HG02938 (cell line): ENCODE measurements around the gene DCP2.

Source experiments
- ATAC-seq: cut with Tn5 transposase; IDR thresholded peaks from one replicate; pipeline ENCODE4 v1.9.1; 2021; ENCODE audit warnings: mild to moderate bottlenecking, moderate library complexity; ENCODE audit not compliant: unreplicated experiment

The DCP2 gene

GRCh38 chr5:112965733-112966306 lies 10.8 kb upstream of the DCP2 start:
- no peak for ATAC-seq

DNA sequence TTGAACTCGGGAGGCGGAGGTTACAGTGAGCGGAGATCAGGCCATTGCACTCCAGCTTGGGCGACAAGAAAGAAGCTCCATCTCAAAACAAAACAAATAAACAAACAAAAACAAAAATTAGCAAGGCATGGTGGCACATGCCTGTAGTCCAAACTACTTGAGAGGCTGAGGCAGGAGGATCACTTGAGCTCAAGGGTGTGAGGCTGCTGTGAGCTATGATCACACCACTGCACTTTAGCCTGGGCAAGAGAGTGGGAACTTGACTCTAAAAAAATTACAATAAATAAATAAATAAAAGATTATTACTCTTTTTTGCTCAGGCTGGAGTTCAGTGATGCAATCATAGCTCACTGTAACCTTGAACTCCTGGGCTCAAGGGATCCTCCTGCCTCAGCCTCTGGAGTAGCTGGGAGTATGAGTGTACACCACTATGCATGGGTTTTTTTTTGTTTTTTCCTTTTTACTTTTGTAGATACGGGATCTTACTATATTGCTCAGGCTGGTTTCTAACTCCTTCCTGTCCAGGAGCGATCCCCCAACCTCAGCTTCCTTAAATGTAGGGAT lies 9.0 kb upstream of the DCP2 start:
- ATAC-seq, result no peak

DNA sequence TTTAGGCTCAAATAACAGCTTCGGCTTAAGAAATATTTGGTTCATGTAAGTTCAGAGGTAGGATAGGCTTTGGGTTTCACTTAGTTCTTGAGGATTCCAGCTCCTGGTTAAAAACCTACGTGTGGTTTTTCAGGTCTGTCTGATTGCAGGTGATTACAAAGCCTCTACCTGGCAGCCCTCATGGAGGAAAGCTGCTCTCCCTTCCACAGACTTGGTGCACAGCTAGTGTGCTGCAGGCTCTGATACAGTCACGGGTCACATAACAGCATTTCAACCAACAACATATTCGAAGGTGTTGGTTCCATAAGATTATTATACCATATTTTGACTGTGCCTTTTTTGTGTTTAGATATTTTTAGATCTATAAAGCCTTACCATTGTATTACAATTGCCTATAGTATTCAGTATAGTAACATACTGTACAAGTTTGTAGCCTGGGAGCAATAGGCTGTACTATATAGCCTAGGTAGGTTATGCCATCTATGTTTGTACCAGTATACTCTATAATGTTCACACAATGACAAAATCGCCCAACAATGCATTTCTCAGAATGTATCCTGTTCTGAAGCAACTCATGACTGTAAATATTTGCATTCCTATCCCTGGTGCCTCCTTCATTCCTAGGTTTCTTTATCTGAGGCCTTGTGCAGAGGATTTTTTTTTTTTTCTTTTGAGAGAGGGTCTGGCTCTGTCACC lies 8.0 kb upstream of the DCP2 start:
- no peak for ATAC-seq

DNA sequence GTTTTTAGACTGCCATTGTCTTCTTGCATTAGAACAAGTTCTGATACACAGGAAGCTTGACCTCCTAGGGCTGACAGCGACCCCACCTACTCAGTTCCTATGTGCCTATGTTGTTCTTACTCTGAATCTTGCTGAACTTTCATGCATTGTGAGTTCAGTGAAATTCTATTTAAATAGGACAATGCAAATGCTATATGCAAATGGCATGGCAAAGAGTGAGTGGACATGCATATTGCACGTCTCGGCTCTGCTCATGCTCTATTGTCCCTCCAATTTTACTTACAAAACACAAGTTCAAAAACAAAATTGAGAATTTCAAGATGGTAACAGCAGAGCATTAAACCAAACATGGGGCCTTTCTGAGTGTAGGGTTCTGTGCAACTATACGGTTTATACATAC lies 5.3 kb upstream of the DCP2 start:
- no peak for ATAC-seq

DNA sequence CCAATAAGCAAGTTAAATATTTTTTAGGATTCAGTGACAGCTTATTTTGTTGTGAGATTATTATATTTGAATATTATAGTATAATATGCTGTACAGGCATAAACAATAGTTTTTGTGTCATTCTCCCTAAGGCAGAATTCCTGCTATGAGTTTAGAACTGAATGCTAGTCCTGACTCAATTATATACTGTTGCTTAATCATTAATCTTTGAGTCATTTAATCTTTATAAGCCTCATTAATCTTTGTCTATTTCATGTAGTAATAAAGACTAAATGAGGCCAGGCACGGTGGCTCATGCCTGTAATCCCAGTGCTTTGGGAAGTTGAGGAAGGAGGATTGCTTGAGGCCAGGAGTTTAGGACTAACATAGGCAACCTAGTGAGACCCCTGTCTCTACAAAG lies 3.6 kb upstream of the DCP2 start:
- no peak for ATAC-seq

GRCh38 chr5:112973904-112974303 lies 2.7 kb upstream of the DCP2 start:
- ATAC-seq, result no peak

GRCh38 chr5:112974901-112975300 lies 1.7 kb upstream of the DCP2 start:
- no peak for ATAC-seq

GRCh38 chr5:112975721-112976431 lies 722 bp upstream of the DCP2 start:
- ATAC-seq, result peak; percentile 27

GRCh38 chr5:112977440-112977861 lies 853 bp downstream of the DCP2 start:
- no peak for ATAC-seq

- ATAC-seq, result no peak
Measured at GRCh38 chr5:112978836-112979235, 2.2 kb downstream of the DCP2 start.

DNA sequence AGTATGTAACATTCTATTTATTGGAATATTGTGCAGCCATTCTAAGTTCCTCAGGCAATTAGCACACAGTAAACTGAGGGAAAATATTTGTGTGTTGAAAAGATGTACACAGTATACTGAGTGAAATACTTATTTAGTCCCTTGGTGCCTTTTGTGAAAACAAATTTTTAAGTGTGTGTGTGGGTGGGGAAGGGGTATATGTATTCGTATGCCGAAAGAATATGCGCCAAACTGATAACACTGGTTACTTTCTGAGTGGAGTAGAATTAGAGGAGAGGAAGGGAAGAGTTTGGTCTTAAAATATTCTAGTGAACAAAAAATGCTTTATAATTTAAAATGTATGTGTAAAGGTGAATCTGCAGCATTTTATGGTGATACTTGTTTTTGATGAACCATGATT lies 3.1 kb downstream of the DCP2 start:
- no peak for ATAC-seq

GRCh38 chr5:112983363-112983762 lies 6.8 kb downstream of the DCP2 start:
- ATAC-seq, result no peak

DNA sequence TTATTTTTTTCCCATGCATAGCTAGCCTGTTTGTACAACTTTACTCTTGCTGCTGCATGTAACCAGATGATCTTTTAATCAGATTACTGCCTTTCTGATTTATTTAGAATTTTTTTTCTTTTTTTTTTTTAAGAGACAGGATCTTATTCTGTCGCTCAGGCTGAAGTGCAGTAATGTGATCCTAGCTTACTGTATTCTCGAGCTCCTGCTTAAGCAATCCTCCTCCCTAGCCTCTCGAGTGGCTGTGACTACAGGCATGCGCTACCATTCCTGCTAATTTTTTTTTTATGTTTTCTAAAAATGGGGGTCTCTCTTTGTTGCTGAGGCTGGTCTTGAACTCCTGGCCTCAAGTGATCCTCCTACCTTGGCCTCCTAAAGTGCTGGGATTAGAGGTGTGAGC lies 9.6 kb downstream of the DCP2 start:
- ATAC-seq, result no peak

DNA sequence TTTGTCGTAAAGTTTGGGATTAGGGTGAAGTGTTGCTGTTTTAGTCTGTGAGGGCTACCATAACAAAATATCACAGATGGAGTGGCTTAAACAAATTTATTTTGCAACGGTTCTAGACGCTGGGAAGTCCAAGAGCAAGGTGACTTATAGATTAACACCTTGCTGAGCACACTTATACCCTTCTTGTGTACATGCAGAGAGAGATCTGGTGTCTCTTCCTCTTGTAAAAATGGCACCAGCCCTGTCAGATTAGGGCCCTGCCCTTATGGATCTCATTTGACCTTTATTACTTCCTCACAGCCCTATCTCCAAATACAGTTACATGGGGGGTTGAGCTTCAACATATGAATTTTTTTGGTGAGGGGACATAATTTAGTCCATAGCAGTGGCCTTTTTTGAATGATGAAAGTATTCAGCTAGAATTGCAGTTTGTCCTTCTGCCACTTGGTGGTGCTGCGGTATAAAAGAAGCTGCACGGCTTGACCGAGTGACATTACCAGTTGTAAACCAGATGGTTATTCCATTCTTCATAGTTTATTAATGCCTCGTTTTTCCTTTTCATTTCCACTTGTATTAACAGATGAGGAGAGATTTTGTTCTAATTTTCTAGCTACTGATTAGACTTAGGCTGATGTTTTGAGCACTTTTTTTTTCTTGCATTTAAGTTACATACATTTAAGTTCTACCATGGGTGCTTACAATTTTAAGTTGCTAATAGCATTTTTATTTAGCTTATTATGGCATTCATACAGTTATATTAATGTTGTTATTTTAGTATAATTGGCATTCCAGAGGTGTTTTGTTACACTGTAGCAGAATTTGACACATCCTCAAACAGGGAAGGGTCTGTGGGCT lies 19.4 kb downstream of the DCP2 start:
- ATAC-seq, result peak; percentile 82

DNA sequence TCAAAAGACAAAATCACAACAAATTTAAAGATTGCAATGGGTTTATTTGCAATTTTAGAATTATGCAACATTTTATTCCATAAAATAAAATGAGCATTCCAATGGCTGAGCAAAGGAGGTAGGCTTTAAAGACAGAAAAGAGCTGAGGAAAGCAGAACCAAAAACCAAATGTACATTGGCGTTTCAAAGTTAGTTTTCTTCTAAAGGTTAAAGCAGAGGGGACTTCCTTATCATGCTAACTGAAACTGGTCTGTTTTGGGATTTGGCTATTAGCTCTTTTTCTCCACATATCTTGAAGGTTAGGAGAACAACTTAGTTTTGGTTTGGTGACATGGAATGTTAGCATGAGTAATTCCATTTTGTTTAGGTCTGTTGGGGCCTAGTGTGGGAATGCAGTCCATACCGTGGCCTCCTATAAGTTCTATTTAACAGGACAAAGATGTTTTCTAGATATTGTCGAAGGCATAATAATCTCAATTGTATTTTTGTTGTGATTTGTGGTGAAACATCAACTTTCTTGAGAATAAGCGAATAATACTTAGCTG lies 20.3 kb downstream of the DCP2 start:
- no peak for ATAC-seq

GRCh38 chr5:112998296-112998695 lies 21.7 kb downstream of the DCP2 start:
- ATAC-seq, result no peak

- no peak for ATAC-seq
Measured at GRCh38 chr5:113000466-113000865, 23.9 kb downstream of the DCP2 start.

DNA sequence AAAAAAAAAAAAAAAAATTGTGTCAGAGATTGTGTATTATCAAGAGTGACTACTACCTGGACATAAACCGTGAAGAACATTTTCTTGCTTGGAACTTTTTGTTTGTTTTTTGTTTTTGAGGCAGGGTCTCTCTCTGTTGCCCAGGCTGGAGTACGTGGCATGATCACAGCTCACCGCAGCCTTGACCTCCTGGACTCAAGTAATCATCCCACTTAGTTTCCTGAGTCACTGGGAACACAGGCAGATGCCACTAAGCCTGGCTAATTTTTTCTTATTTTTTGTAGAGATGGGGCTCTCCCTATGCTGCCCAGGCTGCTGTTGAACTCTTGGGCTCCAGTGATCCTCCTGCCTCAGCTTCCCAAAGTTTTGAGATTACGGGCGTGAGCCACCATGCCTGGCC lies 25.8 kb downstream of the DCP2 start:
- ATAC-seq, result no peak

DNA sequence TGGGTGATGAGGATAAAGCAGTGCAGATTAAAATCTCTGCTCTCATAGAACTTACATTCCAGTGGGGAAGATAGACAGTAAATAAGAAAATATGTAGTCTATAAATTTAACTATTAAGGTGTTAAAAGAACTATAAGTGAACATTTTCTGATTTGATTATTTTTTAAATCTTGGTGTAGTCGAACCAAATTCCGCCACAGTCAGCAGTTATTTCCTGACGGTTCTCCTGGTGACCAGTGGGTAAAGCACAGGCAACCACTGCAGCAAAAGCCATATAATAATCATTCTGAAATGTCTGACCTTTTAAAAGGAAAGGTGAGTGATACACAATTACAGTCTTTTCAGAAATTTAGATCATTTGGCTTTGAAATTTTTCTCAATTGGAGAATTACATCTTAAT lies 27.2 kb downstream of the DCP2 start:
- no peak for ATAC-seq

- ATAC-seq, result no peak
Measured at GRCh38 chr5:113005454-113005853, 28.9 kb downstream of the DCP2 start.
